Endothelial cell of umbilical vein (primary cell): ENCODE measurements around the gene MS4A13. TPM values are rescaled to one million over a fixed set of nuclear protein-coding genes. Genes with fewer than 3 reads are reported as not detected.

Source experiments
- BruUV-seq: library from RNA; stranded (reverse); fragments of 400-500 nt; replicated peaks from 2 replicates; lab custom pipeline; 2021; lab: Mats Ljungman, UMichigan
- CTCF ChIA-PET: fragments of 300-600, 350-600 bp; sonication (Branson Sonifier 250); formaldehyde crosslinking; loops from one replicate; lab custom pipeline; 2021; ENCODE audit warnings: antibody characterized with exemption, inconsistent platforms; lab: Charles Lee
- POLR2A ChIA-PET: fragments of 300-600, 350-600 bp; sonication (Branson Sonifier 250); formaldehyde crosslinking; loops from one replicate; lab custom pipeline; 2021; ENCODE audit warnings: antibody characterized with exemption, inconsistent platforms; lab: Charles Lee
- DNase-seq: peaks from one replicate; pipeline ENCODE4 v3.0.0-alpha.2; 2011; ENCODE audit warnings: low read depth, low spot score
- FAIRE-seq: peaks from 2 replicates; lab custom pipeline; 2011; peaks lifted over from hg19 to GRCh38; lab: Jason Lieb, UNC
- H2AFZ ChIP-seq: 2 replicates; pipeline ENCODE4 v1.6.0; 2012; ENCODE audit warnings: low read depth, low read length, control low read depth, inconsistent platforms
- H3K27ac ChIP-seq: 2 replicates; pipeline ENCODE4 v1.5.1; 2011; ENCODE audit warnings: low read depth, mild to moderate bottlenecking, control low read depth, low read length, moderate library complexity; ENCODE audit not compliant: insufficient read depth
- H3K27me3 ChIP-seq, 2 experiments: 2 replicates each; pipeline versions ENCODE4 v1.6.0 to v1.6.1; 2011; ENCODE audit warnings: low read length in 2 of 2, mixed read lengths in 1 of 2; ENCODE audit not compliant: control insufficient read depth in 2 of 2, insufficient read depth in 2 of 2
- H3K36me3 ChIP-seq, 2 experiments: 2 replicates in 1 of 2; 3 replicates in 1 of 2; pipeline ENCODE4 v1.5.1; 2011; ENCODE audit warnings: low read length in 2 of 2, mild to moderate bottlenecking in 1 of 2, moderate library complexity in 1 of 2; ENCODE audit not compliant: control insufficient read depth in 2 of 2, insufficient read depth in 2 of 2; ENCODE audit errors: extremely low read depth in 1 of 2
- H3K4me1 ChIP-seq: 3 replicates; pipeline ENCODE4 v1.5.1; 2011; ENCODE audit warnings: mild to moderate bottlenecking, low read length; ENCODE audit not compliant: control insufficient read depth, insufficient read depth; ENCODE audit errors: extremely low read depth
- H3K4me2 ChIP-seq: 2 replicates; pipeline ENCODE4 v1.6.1; 2011; ENCODE audit warnings: low read length, control low read depth, mixed read lengths; ENCODE audit not compliant: insufficient read depth
- H3K4me3 ChIP-seq, 3 experiments: fragments of 200-600 bp in 1 of 3; sonication (generic), shearing (Covaris generic) in 1 of 3; replicated peaks in 1 of 3; 2 replicates each; pipeline ENCODE4 v1.5.1; 2011 to 2016; ENCODE audit warnings: control low read depth in 3 of 3, low read length in 3 of 3, mild to moderate bottlenecking in 2 of 3, inconsistent platforms in 1 of 3, low read depth in 1 of 3, moderate library complexity in 1 of 3; ENCODE audit not compliant: insufficient read depth in 1 of 3
- H3K79me2 ChIP-seq: 2 replicates; pipeline ENCODE4 v1.6.0; 2012; ENCODE audit warnings: low read length, inconsistent platforms; ENCODE audit not compliant: control insufficient read depth, insufficient read depth
- H3K9ac ChIP-seq: replicated peaks from 2 replicates; pipeline ENCODE3; 2011; ENCODE audit warnings: low read length, control low read depth; ENCODE audit not compliant: insufficient read depth; ENCODE audit errors: extremely low read depth
- H3K9me1 ChIP-seq: replicated peaks from 3 replicates; pipeline ENCODE4 v1.6.0; 2011; ENCODE audit warnings: mild to moderate bottlenecking, low read length; ENCODE audit not compliant: control insufficient read depth, insufficient read depth; ENCODE audit errors: extremely low read depth
- H3K9me3 ChIP-seq: replicated peaks from 2 replicates; pipeline ENCODE4 v1.5.1; 2012; ENCODE audit warnings: low read length, inconsistent platforms; ENCODE audit not compliant: control insufficient read depth, insufficient read depth
- H4K20me1 ChIP-seq: replicated peaks from 2 replicates; pipeline ENCODE3; 2011; ENCODE audit warnings: mild to moderate bottlenecking, low read length; ENCODE audit not compliant: control insufficient read depth, insufficient read depth; ENCODE audit errors: extremely low read depth
- CTCF ChIP-seq, 2 donors: IDR thresholded peaks; 1 replicate in 1 of 2; 2 replicates in 1 of 2; pipeline ENCODE4 v1.5.1; 2011; ENCODE audit warnings: low read length in 2 of 2, mild to moderate bottlenecking in 2 of 2, moderate library complexity in 2 of 2, control low read depth in 1 of 2, inconsistent platforms in 1 of 2, low read depth in 1 of 2; ENCODE audit not compliant: insufficient read depth in 1 of 2; ENCODE audit errors: extremely low read depth in 1 of 2
- EZH2 ChIP-seq: IDR thresholded peaks from 2 replicates; pipeline ENCODE4 v1.6.1; 2012; ENCODE audit warnings: borderline replicate concordance, low read depth, mild to moderate bottlenecking, moderate library complexity, low read length, inconsistent platforms; ENCODE audit not compliant: severe bottlenecking
- GATA2 ChIP-seq: IDR thresholded peaks from 2 replicates; pipeline ENCODE4 v1.7.0; 2011; ENCODE audit warnings: low read depth, mild to moderate bottlenecking, moderate library complexity, mixed read lengths, low read length; ENCODE audit not compliant: insufficient read length, insufficient read depth
- JUN ChIP-seq: IDR thresholded peaks from 2 replicates; pipeline ENCODE4 v1.6.1; 2011; ENCODE audit warnings: borderline replicate concordance, low read depth; ENCODE audit not compliant: insufficient read length, insufficient read depth
- MAX ChIP-seq: IDR thresholded peaks from 2 replicates; pipeline ENCODE4 v1.6.1; 2011; ENCODE audit not compliant: insufficient read depth, insufficient read length
- MYC ChIP-seq: IDR thresholded peaks from one replicate; pipeline ENCODE4 v1.6.1; 2011; ENCODE audit warnings: mild to moderate bottlenecking, low read depth, low read length
- POLR2AphosphoS5 ChIP-seq: IDR thresholded peaks from 2 replicates; pipeline ENCODE4 v1.6.1; 2012; ENCODE audit warnings: low read depth, mild to moderate bottlenecking, control low read depth, low read length, moderate library complexity; ENCODE audit not compliant: insufficient read depth
- dilution Hi-C: fragments of 300-500 bp; cut with MboI; formaldehyde crosslinking; loops from one replicate; pipeline ENCODE4 v1.15.0; 2019; ENCODE audit warnings: low sequenced_read_pairs; ENCODE audit not compliant: extremely low pct_ligation_motif_present
- intact Hi-C: fragments of 100-400 bp; cut with micrococcal nuclease; formaldehyde crosslinking; loops from one replicate; pipeline ENCODE4 v1.10.0; 2022
- polyA plus RNA-seq, 4 experiments: library from polyadenylated mRNA; depleted of rRNA in 3 of 4; stranded (reverse) in 3 of 4; unstranded in 1 of 4; fragments of >200 nt; gene quantifications; 2 replicates each; pipeline versions ENCODE4 v1.2.1 to v1.2.3, GENCODE V29; 2011 to 2012; ENCODE audit warnings: missing spikeins in 1 of 4
- total RNA-seq: library from RNA; stranded (reverse); gene quantifications from 2 replicates; pipeline ENCODE4 v1.2.3, GENCODE V29; 2021

The MS4A13 gene
- total and polyA plus RNA-seq, 2 donors (not counting 3 experiments of a cell fraction or from before 2014, with no cell fraction given) = not detected

- no peak for FAIRE-seq
- CTCF ChIA-PET = no interaction called here
- TF ChIP-seq POLR2AphosphoS5 (no peak), CTCF (IDR thresholded peaks at IDR 0.05; ENCODE audit: extremely low read depth in 1 of 2, insufficient read depth in 1 of 2, low read depth in 1 of 2, low read length in 2 of 2) (no peak), MAX (no peak), GATA2 (no peak), JUN (no peak), MYC (no peak), EZH2 (no peak)
Measured at GRCh38 chr11:60492488-60493009, 22.6 kb upstream of the MS4A13 start, which contains the start of gene MS4A12. MS4A12 (plus strand) TSS chr11:60492778; CDS start chr11:60497319, 4,541 bp downstream.

More at GRCh38 chr11:60492488-60493009, 22.6 kb upstream of the MS4A13 start, which contains the start of gene MS4A12:
- H3K4me3 ChIP-seq = no peak within 1 kb of the TSS
- no peaks in the 10 kb centered on the region for H3K9me3 ChIP-seq
- DNase-seq = no peak
- H3K9ac ChIP-seq = no peak within 1 kb of the TSS
- no peaks in the 10 kb centered on the region for H3K36me3 ChIP-seq
- H3K4me2 ChIP-seq = no peak within 1 kb of the TSS
- H3K27me3 ChIP-seq = no peaks in the 10 kb centered on the region
- BruUV-seq = no TSS peak
- no peaks in the 10 kb centered on the region for H3K4me1 ChIP-seq
- dilution Hi-C loops (no loop called here), intact Hi-C loops (no loop called here)
- H4K20me1 ChIP-seq = no peaks in the 10 kb centered on the region
- no peak within 1 kb of the TSS for H3K27ac ChIP-seq
- H2AFZ ChIP-seq = no peak within 1 kb of the TSS
- POLR2A ChIA-PET = no interaction called here
- H3K79me2 ChIP-seq = no peaks in the 10 kb centered on the region
- no peaks in the 10 kb centered on the region for H3K9me1 ChIP-seq
